Suppressor macrophage treated with lipopolysaccharide for 4 hours (primary cell): ENCODE results near the gene ALDH1A1.
A peak's percentile ranks its signal among the peaks of the same experiment; 100 is the strongest.

Source experiments
- DNase-seq: peaks from one replicate; pipeline ENCODE4 v3.0.0-alpha.2; 2020

ALDH1A1 gene

GRCh38 chr9:72952914-72953313, at the start of gene ALDH1A1:
ALDH1A1 (minus strand) TSS chr9:72953053; CDS start chr9:72953000, 53 bp downstream.
- DNase-seq = peak; percentile 38

- DNase-seq = no peak
Observed at GRCh38 chr9:73001860-73002259, 49.0 kb upstream of the ALDH1A1 start.

DNA sequence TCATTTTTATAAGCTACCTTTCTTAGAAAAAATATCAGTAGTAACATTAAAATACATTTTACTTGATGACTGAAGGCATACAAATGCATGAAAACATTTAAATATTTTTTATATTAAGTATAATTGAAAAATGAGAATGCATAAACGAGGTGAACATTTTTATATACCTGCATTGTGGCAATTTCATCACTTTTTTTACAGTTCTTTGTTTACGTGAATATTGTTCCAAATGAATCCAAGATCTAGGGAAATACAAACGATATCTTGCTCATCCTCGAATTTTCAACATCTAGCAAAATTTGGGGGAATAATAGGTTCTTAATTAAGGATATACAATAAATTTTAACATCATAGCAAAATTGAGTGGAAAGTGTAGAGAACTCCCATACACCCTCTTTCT, 45.5 kb upstream of the ALDH1A1 start:
- DNase-seq = no peak

DNA sequence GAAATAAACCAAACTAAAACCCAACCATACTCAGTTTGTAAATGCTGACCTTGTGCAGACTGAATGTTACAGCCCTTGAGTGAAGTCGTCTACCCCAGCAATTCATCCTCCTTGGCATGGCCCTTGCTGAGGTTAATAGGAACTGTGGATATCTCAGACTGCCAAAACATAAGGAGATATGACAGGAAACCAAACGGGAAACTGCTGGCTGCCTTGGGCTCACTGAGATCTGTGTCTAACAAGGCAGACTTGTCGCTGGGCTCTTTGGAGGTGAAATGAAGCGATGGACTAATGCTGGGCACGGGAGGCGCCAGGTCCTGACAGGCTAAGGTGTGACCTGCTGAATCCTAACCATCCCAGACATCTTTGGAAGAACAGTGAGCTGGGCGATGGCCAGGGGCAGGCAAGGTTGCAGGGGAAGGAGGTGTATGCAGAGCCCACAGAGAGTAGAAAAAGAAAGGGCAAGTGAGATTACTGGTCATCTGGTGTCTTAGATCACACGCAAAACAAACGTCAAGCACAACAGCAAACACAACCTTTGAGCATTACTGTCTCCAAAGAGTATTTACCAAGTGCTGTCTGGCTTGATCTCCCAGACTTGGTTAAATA, 44.6 kb upstream of the ALDH1A1 start:
- DNase-seq = peak; percentile 23

DNA sequence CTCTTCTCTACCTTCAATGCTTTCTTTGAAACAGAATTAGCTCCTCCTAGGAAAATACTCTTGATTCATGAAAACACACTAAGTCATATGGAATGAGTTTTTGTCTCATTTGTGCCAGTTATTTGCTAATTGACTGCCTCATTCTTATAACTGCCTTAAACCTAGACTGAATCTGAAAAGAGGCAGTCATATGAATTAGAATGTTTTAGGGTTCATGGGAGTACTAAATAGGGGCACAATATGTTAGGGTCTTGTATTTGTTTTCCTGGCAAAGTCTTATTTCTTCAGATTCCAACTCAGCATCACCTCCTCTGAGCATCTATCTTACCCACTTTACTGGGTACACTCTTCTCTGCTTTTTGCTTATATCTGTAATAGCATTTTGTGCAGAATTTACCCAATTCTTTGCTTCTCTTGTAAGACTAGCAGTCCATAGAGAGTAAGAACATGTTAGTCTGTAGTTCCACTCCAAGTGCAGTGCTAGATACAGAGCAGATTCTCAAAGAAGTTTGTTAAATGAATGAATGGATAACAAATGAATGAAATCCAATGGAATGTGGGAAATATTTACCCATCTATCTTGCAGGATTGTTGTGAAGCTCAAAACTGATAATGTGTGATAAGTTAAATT, 43.9 kb upstream of the ALDH1A1 start:
- no peak for DNase-seq

DNA sequence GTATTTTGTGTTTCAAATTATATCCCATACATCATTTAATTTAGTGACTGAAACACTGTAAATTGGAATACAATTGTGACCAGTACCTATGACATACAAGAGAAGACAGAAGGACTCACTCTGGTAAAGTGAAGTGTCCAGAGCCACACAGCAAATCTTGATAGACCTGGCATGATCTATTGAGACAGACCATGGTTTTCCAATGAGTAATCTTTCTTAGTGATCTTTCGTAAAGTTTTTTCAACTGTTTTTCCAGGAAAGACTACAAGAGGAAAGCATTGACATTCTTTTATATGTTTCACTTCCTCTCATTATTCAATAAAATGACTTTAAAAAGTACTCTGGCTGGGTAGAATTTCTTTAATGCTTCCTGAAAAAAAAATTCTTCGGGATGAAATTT, 43.3 kb upstream of the ALDH1A1 start:
- DNase-seq = peak; percentile 64

DNA sequence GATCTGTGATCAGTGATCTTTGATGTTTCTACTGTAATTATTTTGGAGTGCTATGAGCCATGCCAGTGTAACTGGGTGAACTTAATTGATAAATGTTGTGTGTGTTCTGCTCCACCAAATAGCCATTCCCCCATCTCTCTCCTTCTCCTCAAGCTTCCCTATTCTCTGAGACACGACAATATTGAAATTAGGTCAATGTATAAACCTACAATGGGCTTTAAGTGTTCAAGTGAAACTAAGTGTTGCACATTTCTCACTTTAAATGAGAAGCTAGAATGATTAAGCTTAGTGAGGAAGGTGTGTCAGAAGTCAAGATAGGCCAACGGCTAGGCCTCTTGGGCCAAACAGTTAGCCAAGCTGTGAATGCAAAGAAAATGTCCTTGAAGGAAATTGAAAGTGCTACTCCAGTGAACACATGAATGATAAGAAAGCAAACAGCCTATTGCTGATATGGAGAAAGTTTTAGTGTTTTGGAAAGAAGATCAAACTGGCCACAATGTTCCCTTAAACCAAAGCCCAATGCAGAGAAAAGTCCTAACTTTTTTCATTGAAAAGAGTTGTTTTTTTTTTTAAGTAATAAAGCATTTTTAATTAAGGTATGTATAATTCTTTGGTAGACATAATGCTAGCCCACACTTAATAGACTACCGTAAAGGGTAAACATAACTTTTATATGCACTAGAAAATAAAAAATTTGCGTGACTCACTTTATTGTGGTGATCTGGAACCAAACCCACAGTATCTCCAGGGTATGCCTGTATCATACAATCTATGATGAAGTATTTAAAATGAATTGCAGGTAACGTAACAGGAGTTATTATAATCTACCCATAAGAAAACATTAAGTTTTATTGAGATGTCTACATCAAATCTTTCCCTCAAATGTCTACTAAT, 42.5 kb upstream of the ALDH1A1 start:
- DNase-seq = no peak

DNA sequence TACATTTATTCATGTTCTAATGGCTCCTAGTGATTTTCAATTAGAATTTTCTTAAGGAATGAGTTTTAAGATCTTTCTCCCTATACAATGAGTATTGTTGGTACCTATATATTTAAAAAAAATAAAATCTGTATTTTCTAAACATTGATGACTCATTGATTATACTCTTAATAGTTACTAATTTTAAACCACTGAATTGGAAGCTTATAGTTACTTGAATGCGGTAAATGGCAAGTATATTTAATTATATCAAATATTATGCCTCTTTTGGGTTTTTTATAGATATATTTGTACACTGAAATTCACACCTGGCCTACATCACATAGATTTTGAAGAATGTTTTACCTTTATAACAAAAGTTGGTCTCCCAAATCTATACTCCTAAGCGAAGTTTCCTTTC, 38.9 kb upstream of the ALDH1A1 start:
- no peak for DNase-seq

GRCh38 chr9:72990397-72991182, 37.7 kb upstream of the ALDH1A1 start:
- no peak for DNase-seq

DNA sequence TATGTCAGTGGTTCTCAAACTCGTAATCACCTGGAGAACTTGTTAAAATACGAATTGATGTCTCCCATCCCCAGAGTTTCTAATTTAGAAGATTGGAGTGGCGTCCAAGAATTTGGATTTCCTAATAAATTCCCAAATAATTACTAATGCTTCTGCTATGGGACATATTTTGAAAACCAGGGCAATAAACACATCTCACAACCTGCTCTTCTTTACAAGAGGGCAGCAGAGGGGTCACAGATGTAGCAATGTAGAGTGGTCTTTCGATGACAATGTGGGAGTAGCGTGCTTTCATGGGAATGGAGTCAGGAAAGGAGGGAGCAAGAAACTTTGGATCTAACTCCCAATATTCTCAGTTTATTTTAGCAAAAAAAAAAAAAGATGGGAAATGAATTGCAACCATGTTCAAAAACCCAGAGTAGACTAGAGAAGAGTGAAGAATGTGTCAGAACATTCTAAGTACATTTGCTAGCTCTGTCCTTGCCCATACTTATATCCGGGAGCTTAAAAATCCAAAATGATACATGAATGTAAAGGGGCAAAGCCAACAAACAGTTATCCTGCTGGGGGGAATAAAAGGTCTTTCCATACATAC, 33.8 kb upstream of the ALDH1A1 start:
- no peak for DNase-seq

DNA sequence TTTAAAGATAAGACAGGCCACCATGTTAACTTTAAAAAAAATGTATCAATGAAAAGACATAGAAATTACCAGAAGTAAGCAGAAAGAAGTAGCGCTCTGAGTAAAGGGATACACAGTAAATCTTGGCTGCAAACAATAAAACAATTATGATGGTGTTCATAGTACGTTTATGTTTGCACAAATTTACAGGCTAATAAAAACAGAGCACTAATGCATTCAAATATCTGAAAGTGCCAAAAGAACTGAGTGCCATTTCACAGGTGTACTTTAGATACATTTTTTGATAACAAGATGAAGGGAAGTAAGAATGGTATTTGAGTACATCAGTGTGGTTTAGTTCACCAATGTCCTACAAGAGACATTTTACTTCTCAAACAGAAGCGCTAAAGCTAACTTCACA, 32.9 kb upstream of the ALDH1A1 start:
- no peak for DNase-seq

DNA sequence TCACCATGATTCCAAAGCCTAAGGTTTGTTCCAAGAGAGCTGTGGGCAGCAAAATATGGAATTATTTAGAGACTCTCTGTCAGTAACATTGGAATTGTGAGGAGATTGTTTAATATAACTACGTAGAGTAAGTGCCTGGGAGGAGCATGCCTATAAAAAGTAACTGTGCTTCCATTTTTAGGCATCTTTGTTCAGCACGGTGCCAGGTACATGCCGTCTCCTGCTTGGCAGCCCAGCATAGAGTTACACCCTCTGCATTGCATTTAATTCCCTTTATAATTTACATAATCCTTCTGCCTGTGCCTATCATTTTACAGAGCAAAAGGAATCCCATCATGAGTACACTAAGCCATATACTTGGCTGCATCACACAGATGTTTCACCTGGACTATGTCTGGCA, 32.1 kb upstream of the ALDH1A1 start:
- DNase-seq = no peak

- DNase-seq = no peak
Observed at GRCh38 chr9:72984226-72984947, 31.5 kb upstream of the ALDH1A1 start.

DNA sequence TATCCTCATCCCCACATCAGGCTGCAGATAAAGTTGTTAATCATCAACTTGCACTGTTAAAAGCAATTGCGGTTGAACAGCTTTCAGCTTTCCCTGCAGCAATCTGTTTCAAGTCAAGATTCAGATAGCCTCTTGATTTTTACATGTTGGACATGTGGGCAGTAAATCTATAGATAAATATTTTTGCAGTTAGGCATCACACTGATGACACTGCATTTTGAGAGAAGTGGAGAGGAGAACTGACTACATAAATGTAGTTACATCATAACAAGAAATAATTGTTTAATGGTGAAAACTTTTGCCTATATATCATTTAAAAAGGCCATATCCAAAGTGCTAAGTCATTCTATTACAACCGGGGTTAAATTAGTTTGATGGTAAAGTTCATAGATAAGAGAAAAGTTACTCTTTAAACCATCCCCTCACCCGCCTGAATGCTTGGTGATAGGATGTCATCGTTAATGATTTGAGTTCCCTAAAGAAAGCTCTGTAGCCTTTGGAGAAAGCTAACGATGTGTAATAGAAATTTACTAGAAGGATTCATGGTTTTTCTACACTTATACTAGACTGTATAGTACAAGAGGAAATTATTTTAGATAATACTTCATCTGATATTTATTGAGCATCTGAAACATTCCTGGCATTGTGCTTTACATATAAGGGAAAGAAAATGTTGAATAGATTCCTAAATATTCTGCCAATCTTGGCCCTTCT, 30.8 kb upstream of the ALDH1A1 start:
- no peak for DNase-seq

DNA sequence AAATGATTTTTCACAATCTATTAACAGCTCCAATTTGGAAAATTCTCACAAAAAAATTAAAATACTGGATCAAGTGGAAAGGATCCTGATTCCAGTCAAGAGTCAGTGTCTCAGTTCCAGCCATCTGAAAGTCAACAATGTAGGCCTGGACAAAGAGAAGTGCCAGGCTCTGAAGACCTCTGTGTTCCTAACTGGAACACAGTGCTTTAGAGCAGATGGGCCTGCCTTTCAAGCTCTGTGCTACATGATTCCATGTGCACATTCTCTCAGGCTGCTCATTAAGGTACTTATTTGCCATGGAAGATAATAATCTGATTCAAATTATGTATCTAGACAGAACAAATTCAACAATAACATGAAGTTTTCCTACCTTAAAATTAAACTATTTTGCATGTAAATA, 30.2 kb upstream of the ALDH1A1 start:
- DNase-seq = no peak

- peak; percentile 26 for DNase-seq
Observed at GRCh38 chr9:72982146-72982799, 29.4 kb upstream of the ALDH1A1 start.

DNA sequence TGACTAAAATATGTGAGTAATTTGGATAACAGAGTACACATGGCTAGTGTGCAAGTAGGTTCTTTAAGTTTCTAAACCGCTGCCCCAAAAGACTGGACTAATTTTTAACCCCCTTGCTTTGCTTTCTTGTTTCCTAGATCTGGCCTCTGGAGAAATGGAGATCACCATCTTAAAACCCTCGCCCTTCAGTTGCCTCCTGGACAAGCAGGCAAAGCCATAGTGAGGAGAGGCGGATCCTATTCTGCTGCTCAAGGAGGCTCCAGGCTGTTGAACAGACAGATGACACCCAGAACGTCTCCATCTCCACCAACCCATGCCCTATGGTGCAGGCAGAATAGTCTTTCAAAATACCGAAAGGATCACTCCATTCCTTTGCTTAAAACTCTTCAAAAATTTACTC, 28.6 kb upstream of the ALDH1A1 start:
- DNase-seq = no peak

- DNase-seq = no peak
Observed at GRCh38 chr9:72980600-72981265, 27.9 kb upstream of the ALDH1A1 start.

DNA sequence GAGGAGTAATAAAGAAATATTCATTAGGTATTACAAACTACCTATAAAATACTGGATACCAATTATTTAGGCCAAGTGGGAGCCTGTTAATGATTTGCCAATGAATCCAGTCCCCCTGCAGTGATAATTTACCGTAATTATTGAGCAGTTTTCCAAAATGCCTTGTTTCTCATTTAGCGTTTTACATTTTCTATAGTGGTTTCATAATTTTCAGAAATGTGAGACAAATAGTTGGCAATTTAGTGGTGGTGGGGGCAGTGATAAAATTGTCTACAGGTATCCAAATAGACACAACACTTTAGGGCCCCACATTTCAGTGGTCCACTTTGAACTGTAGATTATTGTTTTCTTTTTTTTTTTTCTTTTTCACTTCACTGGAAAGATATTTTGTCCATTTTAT, 27.3 kb upstream of the ALDH1A1 start:
- DNase-seq = no peak

GRCh38 chr9:72979405-72980100, 26.7 kb upstream of the ALDH1A1 start:
- DNase-seq = no peak
